B cell (primary cell): Measurements from ENCODE around the gene SPEG. TPM values are rescaled to one million over a fixed set of nuclear protein-coding genes. Genes with fewer than 3 reads are reported as not detected.

ENCODE experiments used
- ATAC-seq: fragments of 200-7000 bp; cut with Tn5 transposase; one replicate; pipeline ENCODE4 v1.10.0; 2021; ENCODE audit warnings: low read depth, mild to moderate bottlenecking, moderate number of reproducible peaks, moderate library complexity
- CTCF ChIA-PET: fragments of 350-600 bp; sonication (Branson Sonifier 250); formaldehyde crosslinking; loops from one replicate; lab custom pipeline; 2021; ENCODE audit warnings: antibody characterized with exemption, inconsistent platforms; lab: Charles Lee
- POLR2A ChIA-PET: fragments of 350-600 bp; sonication (Branson Sonifier 250); formaldehyde crosslinking; loops from one replicate; lab custom pipeline; 2021; ENCODE audit warnings: antibody characterized with exemption; lab: Charles Lee
- DNase-seq: peaks from one replicate; pipeline ENCODE4 v3.0.0; 2013
- H2AFZ ChIP-seq: 2 replicates; pipeline ENCODE4 v1.6.1; 2012; ENCODE audit warnings: mild to moderate bottlenecking, low read depth, low read length; ENCODE audit not compliant: insufficient read depth, poor library complexity, severe bottlenecking
- H3K27ac ChIP-seq, 2 donors: 1 replicate in 1 of 2; 2 replicates in 1 of 2; pipeline ENCODE4 v1.5.1; 2012 to 2013; ENCODE audit warnings: low read length in 2 of 2, mild to moderate bottlenecking in 2 of 2, moderate library complexity in 1 of 2
- H3K27me3 ChIP-seq, 4 experiments: fragments of 200-600 bp in 1 of 4; sonication (generic) in 1 of 4; replicated peaks in 1 of 4; 1 replicate in 2 of 4; 2 replicates in 2 of 4; pipeline versions ENCODE4 v1.6.1 to v1.7.0; 2013 to 2016; ENCODE audit warnings: low read length in 3 of 4, mild to moderate bottlenecking in 2 of 4, mixed read lengths in 1 of 4, moderate library complexity in 1 of 4; ENCODE audit not compliant: insufficient read depth in 4 of 4, control insufficient read depth in 3 of 4; ENCODE audit errors: control extremely low read depth in 1 of 4
- H3K36me3 ChIP-seq, 2 experiments: replicated peaks in 1 of 2; 1 replicate in 1 of 2; 2 replicates in 1 of 2; pipeline versions ENCODE4 v1.6.1 to v1.7.1; 2013; ENCODE audit warnings: low read length in 1 of 2; ENCODE audit not compliant: insufficient read depth in 2 of 2, control insufficient read depth in 1 of 2; ENCODE audit errors: control extremely low read depth in 1 of 2, extremely low read depth in 1 of 2
- H3K4me1 ChIP-seq, 2 donors: fragments of 200-600 bp in 1 of 2; sonication (generic) in 1 of 2; 1 replicate in 1 of 2; 2 replicates in 1 of 2; pipeline versions ENCODE4 v1.5.1 to v1.6.1; 2013 to 2017; ENCODE audit warnings: low read length in 2 of 2; ENCODE audit not compliant: control insufficient read depth in 2 of 2, insufficient read depth in 2 of 2
- H3K4me2 ChIP-seq: replicated peaks from 2 replicates; pipeline ENCODE3; 2012; ENCODE audit warnings: mild to moderate bottlenecking, low read depth, low read length; ENCODE audit not compliant: poor library complexity, severe bottlenecking
- H3K4me3 ChIP-seq, 5 experiments: fragments of 200-600 bp in 1 of 5; sonication (generic) in 1 of 5; 1 replicate in 3 of 5; 2 replicates in 2 of 5; pipeline versions ENCODE4 v1.5.1 to v1.7.0; 2011 to 2016; ENCODE audit warnings: low read length in 4 of 5, mild to moderate bottlenecking in 4 of 5, low read depth in 2 of 5, control low read depth in 1 of 5, moderate library complexity in 1 of 5; ENCODE audit not compliant: insufficient read depth in 1 of 5; ENCODE audit errors: control extremely low read depth in 1 of 5, extremely low read depth in 1 of 5
- H3K79me2 ChIP-seq: fragments of 200-600 bp; sonication (generic); one replicate; pipeline ENCODE4 v1.6.0; 2016; ENCODE audit warnings: low read length; ENCODE audit not compliant: control insufficient read depth, insufficient read depth
- H3K9ac ChIP-seq: fragments of 200-600 bp; sonication (generic); 2 replicates; pipeline ENCODE4 v1.6.1; 2017; ENCODE audit warnings: mild to moderate bottlenecking, low read length, moderate library complexity
- H3K9me3 ChIP-seq, 3 donors: one replicate each; pipeline versions ENCODE4 v1.6.1 to v1.7.1; 2013; ENCODE audit warnings: low read length in 2 of 3; ENCODE audit not compliant: control insufficient read depth in 2 of 3, insufficient read depth in 1 of 3; ENCODE audit errors: control extremely low read depth in 1 of 3
- H4K20me1 ChIP-seq: 2 replicates; pipeline ENCODE4 v1.6.0; 2012; ENCODE audit warnings: mild to moderate bottlenecking, low read length; ENCODE audit not compliant: insufficient read depth, control insufficient read depth, poor library complexity, severe bottlenecking
- H3K27ac Mint-ChIP-seq: one replicate; pipeline ENCODE4 v1.8.0; 2021; ENCODE audit warnings: mixed read lengths
- H3K27me3 Mint-ChIP-seq: one replicate; pipeline ENCODE4 v1.8.0; 2021; ENCODE audit warnings: mixed read lengths
- H3K4me1 Mint-ChIP-seq: one replicate; pipeline ENCODE4 v1.8.0; 2021; ENCODE audit warnings: mixed read lengths
- H3K4me3 Mint-ChIP-seq: one replicate; pipeline ENCODE4 v1.8.0; 2021; ENCODE audit warnings: mixed read lengths
- H3K9me3 Mint-ChIP-seq: one replicate; pipeline ENCODE4 v1.8.0; 2022; ENCODE audit warnings: mixed read lengths; ENCODE audit not compliant: insufficient read depth
- CTCF ChIP-seq: fragments of 200-600 bp; IDR thresholded peaks from one replicate; pipeline ENCODE4 v1.8.0; 2022; ENCODE audit warnings: antibody characterized with exemption, mild to moderate bottlenecking
- EZH2 ChIP-seq: IDR thresholded peaks from 2 replicates; pipeline ENCODE4 v1.6.1; 2012; ENCODE audit warnings: borderline replicate concordance, low read depth, mild to moderate bottlenecking, moderate library complexity, low read length; ENCODE audit not compliant: insufficient read depth, poor library complexity, severe bottlenecking
- WGBS: methylation state at CpG from one replicate; pipeline ENCODE4 v1.1.5; 2013; ENCODE audit warnings: missing lambda C conversion rate; ENCODE audit not compliant: insufficient coverage; 5-methylcytosine and 5-hydroxymethylcytosine counted together
- intact Hi-C: fragments of 100-400 bp; cut with micrococcal nuclease; formaldehyde crosslinking; loops from one replicate; pipeline ENCODE4 v1.10.0; 2022
- polyA plus RNA-seq: library from polyadenylated mRNA; depleted of rRNA; stranded (reverse); fragments of >200 nt; gene quantifications from 2 replicates; pipeline ENCODE4 v1.2.3, GENCODE V29; 2012
- total RNA-seq, 2 donors: library from RNA; stranded (reverse); fragments of 120-200 nt in 1 of 2; gene quantifications; 1 replicate in 1 of 2; 2 replicates in 1 of 2; pipeline versions ENCODE4 v1.2.3 to v1.2.4, GENCODE V29; 2013 to 2022

SPEG gene
- total and polyA plus RNA-seq, 2 donors (not counting 1 experiment from before 2014, with no cell fraction given) = 0.03 to 0.74 TPM

GRCh38 chr2:219419012-219419324 lies 15.7 kb upstream of the SPEG start:
- Histone ChIP-seq H3K4me1 (no peaks in the 10 kb centered on the region), H3K4me3 (no peak overlapping the region), H3K9ac (no peak overlapping the region), H3K27ac (no peak overlapping the region), H3K36me3 (no peaks in the 10 kb centered on the region), H4K20me1 (no peaks in the 10 kb centered on the region), H2AFZ (no peak overlapping the region), H3K79me2 (no peaks in the 10 kb centered on the region), H3K4me2 (no peak overlapping the region), H3K9me3 (no peaks in the 10 kb centered on the region), H3K27me3 (peaks cover 0 to 36% (median 3%) of the 10 kb centered on the region in 4 experiments)
- TF ChIP-seq EZH2 (no peak), CTCF (no peak)
- Mint-ChIP-seq H3K4me3 (no peak overlapping the region), H3K27me3 (peaks cover 46% of the 10 kb centered on the region), H3K4me1 (peaks cover 1% of the 10 kb centered on the region), H3K9me3 (no peaks in the 10 kb centered on the region), H3K27ac (no peak overlapping the region)
- POLR2A ChIA-PET = no interaction called here
- ATAC-seq (no peak), DNase-seq (no peak)
- WGBS = 47% methylated on average over 12 of the region's 12 CpGs
- intact Hi-C loops = no loop called here
- CTCF ChIA-PET = no interaction called here

GRCh38 chr2:219419331-219420197 lies 15.1 kb upstream of the SPEG start:
- Mint-ChIP-seq H3K27ac (no peak overlapping the region), H3K4me3 (no peak overlapping the region), H3K9me3 (no peaks in the 10 kb centered on the region), H3K4me1 (peaks cover 1% of the 10 kb centered on the region), H3K27me3 (peaks cover 51% of the 10 kb centered on the region)
- no peaks in the 10 kb centered on the region for H3K9me3 ChIP-seq
- no peak overlapping the region for H3K27ac ChIP-seq
- peaks cover 0 to 33% (median 3%) of the 10 kb centered on the region in 4 experiments for H3K27me3 ChIP-seq
- H2AFZ ChIP-seq = no peak overlapping the region
- H3K79me2 ChIP-seq = no peaks in the 10 kb centered on the region
- H3K36me3 ChIP-seq = no peaks in the 10 kb centered on the region
- 87% methylated on average over 6 of the region's 9 CpGs for WGBS
- no peak overlapping the region for H3K4me3 ChIP-seq
- CTCF ChIA-PET = no interaction called here
- no peaks in the 10 kb centered on the region for H3K4me1 ChIP-seq
- POLR2A ChIA-PET = no interaction called here
- intact Hi-C loops = no loop called here
- ATAC-seq (no peak), DNase-seq (no peak)
- H4K20me1 ChIP-seq = no peaks in the 10 kb centered on the region
- TF ChIP-seq CTCF (no peak), EZH2 (no peak)
- no peak overlapping the region for H3K4me2 ChIP-seq
- no peak overlapping the region for H3K9ac ChIP-seq
